Activated T-cell treated with anti-CD3 and anti-CD28 coated beads, Interleukin-2, amount 50 U/mL, for 48 hours (primary cell): Measurements from ENCODE around the gene DBP.

ENCODE experiments used
- DNase-seq, 2 experiments: peaks; one replicate each; pipeline ENCODE4 v3.0.0-alpha.2; 2020

Gene DBP

GRCh38 chr19:48624791-48625723 lies 12.1 kb downstream of the DBP start:
- DNase-seq, result no peak

DNA sequence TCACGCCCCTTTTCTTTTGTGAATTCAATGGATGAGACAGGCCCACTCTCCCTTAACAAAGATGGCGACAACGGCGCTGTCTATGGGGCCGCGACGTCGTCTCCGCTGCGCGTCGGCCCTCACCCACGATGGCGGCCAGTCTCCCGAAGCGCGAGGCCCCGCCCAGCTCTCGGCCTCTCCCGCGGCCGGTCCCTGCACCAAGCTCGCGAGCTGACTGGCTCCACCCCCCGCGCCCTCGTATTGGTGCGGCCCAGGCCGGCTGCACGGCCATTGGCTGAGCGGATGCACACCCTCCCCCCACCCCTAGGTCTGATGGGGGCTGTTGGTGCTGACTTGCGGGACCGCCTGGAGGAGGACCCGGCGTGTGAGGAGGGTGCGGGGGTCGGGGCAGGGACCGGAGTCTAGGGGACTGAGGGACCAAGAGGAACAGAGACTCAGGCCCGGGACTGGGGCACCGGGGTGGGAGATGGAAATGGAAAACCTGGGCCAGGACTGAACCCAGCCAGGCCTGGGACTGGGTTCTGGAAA lies 13.0 kb downstream of the DBP start:
- peak; percentile 98 to 99 for DNase-seq

- no peak for DNase-seq
Observed at GRCh38 chr19:48623556-48624066, 13.6 kb downstream of the DBP start.

- DNase-seq, result no peak
Observed at GRCh38 chr19:48619692-48620585, 17.2 kb downstream of the DBP start.

- peak; percentile 96 to 97 for DNase-seq
Observed at GRCh38 chr19:48618916-48619691, 18.1 kb downstream of the DBP start, which contains the start of the genes RPL18 and SPHK2. RPL18 (minus strand) TSS chr19:48619178; CDS start chr19:48619143, 35 bp downstream. SPHK2 (plus strand) TSS chr19:48619506; CDS start chr19:48620515, 1,009 bp downstream.

- no peak for DNase-seq
Observed at GRCh38 chr19:48618278-48618915, 18.8 kb downstream of the DBP start.

DNA sequence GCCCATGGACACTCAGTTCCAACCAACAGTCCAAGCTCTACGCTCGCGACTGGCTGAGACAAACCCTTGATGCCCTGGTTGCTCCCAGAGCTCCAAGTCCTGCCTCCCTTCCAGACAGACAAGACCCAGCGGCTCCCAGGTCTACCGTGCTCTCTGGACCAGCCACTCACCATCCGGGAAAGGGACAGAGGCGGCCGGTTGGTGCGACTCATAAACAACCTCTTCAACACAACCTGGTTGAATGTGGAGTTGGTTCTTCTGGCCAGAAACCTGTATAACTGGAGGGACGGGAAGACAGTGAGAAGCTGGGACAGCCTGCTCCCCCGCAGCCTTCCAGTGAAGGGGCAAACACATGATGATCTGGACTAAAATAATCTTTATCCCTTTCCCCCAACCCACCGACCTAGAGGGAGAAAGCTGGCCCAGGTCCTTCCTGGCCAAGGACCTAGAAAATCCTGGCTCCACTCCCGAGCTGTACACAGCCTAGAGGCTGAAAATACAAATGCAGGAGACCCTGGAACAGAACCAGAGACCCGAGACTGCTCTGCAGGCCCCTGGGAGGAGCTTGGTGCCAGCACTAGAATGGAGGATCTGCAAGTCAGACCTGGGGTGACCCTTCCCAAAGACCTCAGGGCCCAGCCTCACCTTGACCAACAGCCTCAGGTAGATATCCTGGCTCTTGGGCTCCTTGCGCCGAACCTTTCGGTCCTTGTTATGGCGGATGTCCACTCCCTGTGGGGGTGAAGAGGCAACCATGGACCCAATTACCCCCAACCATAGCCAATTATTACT lies 19.8 kb downstream of the DBP start:
- no peak for DNase-seq

DNA sequence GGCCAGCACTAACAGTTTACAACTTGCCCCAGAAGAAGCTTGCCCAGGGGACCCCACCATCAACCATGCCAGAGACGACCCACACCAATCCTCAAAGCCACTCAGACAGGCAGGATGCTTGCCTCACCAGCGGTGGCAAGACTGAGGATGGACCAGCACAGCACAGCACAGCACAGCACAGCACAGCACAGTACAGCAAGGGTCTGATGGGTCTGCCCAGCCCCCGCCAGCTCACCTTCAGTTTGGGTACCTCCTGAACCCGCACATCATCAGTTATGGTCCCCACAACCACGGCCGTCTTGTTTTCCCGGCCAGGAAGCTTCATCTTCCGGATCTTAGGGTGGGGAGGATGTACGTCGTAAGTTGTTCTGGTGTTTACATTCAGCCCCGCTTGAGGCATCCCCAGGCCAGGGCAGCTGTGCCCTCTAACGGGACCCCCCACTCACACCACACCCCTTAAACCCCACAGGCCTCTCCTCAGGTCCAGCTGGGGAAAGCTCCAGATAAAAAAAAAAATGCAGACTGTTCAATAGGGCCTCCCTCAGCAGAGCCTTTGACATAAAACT lies 20.6 kb downstream of the DBP start:
- DNase-seq, result no peak

DNA sequence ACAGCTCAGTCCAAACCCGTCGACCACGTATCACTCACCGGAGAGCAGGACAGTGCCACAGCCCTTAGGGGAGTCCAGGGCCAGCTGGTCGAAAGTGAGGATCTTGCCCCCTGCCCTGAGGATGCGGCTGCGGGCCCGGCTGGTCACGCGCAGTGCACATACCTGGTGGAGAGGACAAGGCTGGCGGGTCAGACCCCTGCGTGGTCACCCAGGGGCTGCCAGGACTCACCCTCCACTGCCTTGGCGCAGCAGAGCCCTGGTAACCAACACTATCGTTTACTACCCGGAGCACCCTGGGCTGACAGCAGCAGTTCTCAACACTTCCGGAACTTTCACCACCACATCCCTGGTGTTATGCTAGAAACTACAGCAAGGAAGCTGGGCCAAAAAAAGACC lies 21.1 kb downstream of the DBP start:
- DNase-seq, result no peak

DNA sequence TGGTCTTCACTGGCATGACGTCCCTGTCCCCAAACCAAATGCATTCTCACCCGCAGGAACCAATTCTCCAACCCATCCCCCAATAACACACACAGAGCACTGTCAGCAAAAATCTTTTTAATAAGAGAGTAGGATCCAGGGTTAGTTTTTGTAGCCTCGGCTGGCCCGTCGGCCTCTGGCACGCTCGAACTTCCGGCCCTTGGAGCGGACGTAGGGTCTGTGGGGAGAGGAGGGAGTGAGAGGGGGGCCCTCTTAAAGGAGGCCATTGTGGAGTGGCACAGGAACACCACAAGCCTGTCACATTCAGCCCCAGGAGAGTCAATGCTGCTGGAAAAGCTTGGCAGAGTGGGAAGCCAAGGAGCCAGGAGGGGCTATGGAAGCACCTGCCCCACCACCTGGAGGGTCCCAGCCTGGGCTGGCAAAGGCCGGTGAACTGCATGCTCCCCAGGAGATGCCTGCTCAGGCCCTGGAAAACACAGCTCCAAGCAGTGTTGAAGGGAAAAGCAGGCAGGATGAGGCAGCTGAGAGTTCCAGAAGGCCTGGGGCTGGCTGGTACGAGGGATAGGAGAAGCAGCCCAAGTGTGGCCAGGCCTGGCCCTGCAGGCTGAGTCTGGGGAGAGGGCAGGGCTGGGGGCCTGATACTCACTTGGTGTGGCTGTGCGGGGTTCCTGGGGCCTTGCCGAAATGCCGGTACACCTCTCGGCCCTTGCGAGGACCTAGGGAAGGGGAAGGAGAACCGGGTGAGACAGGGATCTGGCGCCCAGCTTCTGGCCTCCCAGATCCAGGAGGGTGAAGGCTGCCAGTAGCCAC lies 21.7 kb downstream of the DBP start:
- no peak for DNase-seq

DNA sequence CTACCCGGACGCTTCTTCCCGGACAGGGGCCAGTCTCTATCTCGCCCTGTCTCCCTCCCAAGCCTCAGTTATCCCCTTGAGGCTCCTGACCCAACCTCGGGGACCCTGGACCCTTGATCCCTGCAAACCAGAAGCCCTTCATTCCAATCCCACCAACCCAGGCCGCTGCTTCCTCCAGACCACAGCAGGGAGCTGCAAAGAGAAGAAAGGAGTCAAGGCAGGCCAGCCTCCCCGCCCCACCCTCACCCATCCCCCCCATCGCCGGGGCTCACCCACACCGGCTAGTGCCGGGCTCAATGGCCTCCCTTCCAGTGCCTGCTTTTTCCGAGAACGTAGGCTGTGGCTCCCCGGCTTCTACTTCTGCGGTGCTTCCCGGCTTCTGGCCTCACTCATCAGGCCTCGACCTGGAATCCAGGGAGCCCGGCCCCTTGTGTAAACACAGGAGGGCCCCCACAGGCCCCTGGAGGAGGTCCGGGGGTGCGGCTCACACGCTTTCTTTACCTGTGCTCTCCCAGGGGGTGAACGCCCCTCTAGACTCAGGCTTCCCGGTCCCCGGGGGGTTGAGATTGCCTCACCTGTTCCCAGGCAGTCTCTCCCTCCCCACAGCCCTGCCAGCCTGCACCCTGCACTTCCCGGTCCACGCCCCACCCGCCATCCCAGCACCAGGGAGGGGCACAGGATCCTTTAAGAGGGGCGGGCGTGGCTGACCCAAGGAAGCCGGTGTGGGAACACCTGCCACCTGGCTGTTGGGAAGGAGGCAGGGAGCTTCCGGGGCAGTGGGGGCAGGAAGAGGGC lies 22.5 kb downstream of the DBP start, which contains the start of gene FAM83E:
TSS of gene FAM83E (minus strand) at position 641 of the 795 bp plus-strand sequence. CDS start 1,704 bp downstream, outside the sequence.
- peak; percentile 64 to 65 for DNase-seq

GRCh38 chr19:48613852-48614435 lies 23.2 kb downstream of the DBP start:
- DNase-seq, result peak; percentile 59 to 64

- no peak for DNase-seq
Observed at GRCh38 chr19:48613024-48613851, 23.9 kb downstream of the DBP start.

DNA sequence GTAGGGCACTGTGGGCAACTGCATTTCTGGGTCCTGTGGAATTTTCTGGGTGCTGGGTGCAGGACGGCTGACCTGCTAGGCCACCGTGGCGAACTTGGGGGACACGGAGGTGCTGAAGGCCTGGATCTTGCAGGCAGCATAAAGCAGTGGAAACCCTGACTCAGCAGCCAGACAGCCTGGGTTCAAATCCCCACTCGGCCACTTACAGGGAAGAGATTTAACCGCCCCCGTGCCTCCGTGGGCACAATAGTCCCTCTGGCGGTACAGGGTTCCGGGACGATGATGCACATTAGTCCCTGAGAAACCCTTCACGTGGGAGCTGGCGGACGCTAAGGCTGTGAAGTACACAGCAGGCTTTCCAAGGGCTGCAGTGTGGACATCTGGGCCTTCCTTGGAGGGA lies 25.3 kb downstream of the DBP start:
- no peak for DNase-seq

DNA sequence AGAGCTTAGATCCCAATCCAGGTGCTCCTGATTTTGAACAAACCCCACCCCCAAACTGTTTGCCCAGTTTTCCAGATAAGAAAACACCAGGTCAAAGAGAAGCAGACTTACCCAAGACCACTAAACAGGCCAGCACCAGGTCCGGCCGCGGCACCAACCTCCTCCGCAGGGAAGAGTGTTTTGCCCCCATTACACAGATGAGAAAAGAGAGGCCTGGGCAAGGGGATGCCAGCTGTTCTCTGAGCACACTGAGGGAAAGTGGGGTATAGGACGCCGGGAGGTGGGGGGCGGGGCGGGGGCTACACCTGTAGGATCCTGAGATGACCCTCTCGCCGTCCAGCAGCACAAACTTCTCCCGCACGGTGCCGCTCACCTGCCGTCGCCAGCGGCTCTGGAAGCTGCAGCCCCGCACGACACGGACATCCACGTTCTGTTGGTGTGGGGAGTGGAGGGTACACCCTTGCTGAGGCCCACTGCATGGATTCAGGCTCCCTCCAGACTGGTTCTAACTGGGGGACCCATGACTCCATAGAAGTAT lies 27.5 kb downstream of the DBP start:
- DNase-seq, result no peak

GRCh38 chr19:48608798-48609263 lies 28.3 kb downstream of the DBP start:
- peak; percentile 65 to 75 for DNase-seq

DNA sequence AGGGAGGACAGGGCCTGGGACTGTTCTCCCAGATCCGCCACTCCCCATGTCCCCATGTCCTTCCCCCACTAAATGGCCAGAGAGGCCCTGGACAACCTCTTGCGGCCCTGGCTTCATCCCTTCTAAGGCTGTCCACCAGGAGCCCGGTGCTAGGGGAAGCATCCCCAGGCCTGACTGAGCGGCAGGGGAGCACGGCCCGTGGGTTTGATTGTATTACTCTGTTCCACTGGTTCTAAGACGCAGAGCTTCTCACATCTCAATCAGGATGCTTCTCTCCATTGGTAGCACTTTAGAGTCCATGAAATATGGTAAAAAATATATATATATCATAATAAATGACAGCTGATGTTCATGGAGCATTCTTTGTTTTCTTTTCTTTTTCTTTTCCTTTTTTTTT lies 29.8 kb downstream of the DBP start:
- no peak for DNase-seq
